Right lobe of liver (tissue), 6 donors: ENCODE data around the gene WDR77. TPM values are rescaled to one million over a fixed set of nuclear protein-coding genes. Genes with fewer than 3 reads are reported as not detected.

Source experiments
- ATAC-seq, 4 donors: fragments of 200-7000 bp; cut with Tn5 transposase; one replicate each; pipeline ENCODE4 v1.9.1; 2020; ENCODE audit warnings: mild to moderate bottlenecking in 4 of 4, moderate library complexity in 4 of 4
- DNase-seq, 3 donors: peaks; one replicate each; pipeline ENCODE4 v3.0.0-alpha.2; 2020
- H3K27ac ChIP-seq, 3 donors: fragments of 200-600 bp; one replicate each; pipeline ENCODE4 v1.8.0; 2022
- H3K27me3 ChIP-seq, 2 donors: fragments of 200-600 bp; one replicate each; pipeline ENCODE4 v1.8.0; 2022
- H3K36me3 ChIP-seq, 4 donors: fragments of 200-600 bp; sonication (generic) in 1 of 4; one replicate each; pipeline versions ENCODE4 v1.5.1 to v1.8.0; 2017 to 2022; ENCODE audit warnings: control low read depth in 1 of 4
- H3K4me1 ChIP-seq, 4 donors: fragments of 200-600 bp; sonication (generic) in 1 of 4; one replicate each; pipeline versions ENCODE4 v1.5.1 to v1.8.0; 2017 to 2022; ENCODE audit warnings: control low read depth in 1 of 4
- H3K4me3 ChIP-seq, 3 donors: fragments of 200-600 bp; one replicate each; pipeline ENCODE4 v1.8.0; 2022
- H3K9me3 ChIP-seq, 4 donors: fragments of 200-600 bp; sonication (generic) in 1 of 4; one replicate each; pipeline versions ENCODE4 v1.5.1 to v1.8.0; 2017 to 2022; ENCODE audit warnings: control low read depth in 1 of 4
- CTCF ChIP-seq, 4 donors: fragments of 200-600 bp in 3 of 4; fragments of 450-650 bp in 1 of 4; IDR thresholded peaks; one replicate each; pipeline versions ENCODE4 v1.5.1 to v1.8.0; 2016 to 2022; ENCODE audit warnings: antibody characterized with exemption in 4 of 4, mild to moderate bottlenecking in 2 of 4
- POLR2A ChIP-seq: fragments of 450-650 bp; IDR thresholded peaks from one replicate; pipeline ENCODE4 v1.6.1; 2017; ENCODE audit warnings: antibody characterized with exemption, mild to moderate bottlenecking
- WGBS: methylation state at CpG from one replicate; pipeline ENCODE4 v1.1.6; 2018; ENCODE audit warnings: low coverage, low lambda C conversion rate; ENCODE audit not compliant: insufficient coverage; ENCODE audit errors: missing lambda C conversion rate; 5-methylcytosine and 5-hydroxymethylcytosine counted together
- intact Hi-C, 2 donors: fragments of 100-400 bp; cut with DNase I; formaldehyde crosslinking; loops; one replicate each; pipeline versions ENCODE4 v1.11.2 to v1.14.1; 2022
- total RNA-seq, 6 experiments: library from RNA; depleted of rRNA in 2 of 6; stranded (reverse); fragments of >200 nt in 2 of 6; fragmentation: NEBNext Ultra II Directional in 3 of 6; extraction: Animal tissue kit (Norgen Biotek cat#: 25700) in 3 of 6; gene quantifications; one replicate each; pipeline versions ENCODE4 v1.1.0 to v1.2.4, GENCODE V29; 2016 to 2023
- donor health status: DM: no; HTN: yes; CAD: no.
- donor health status: DM: no; HTN: no; CAD: no.
- donor health status: DM: no; HTN: no; CAD: no.
- donor health status: DM: no; HTN: yes; CAD: no.
- donor health status: DM: no; HTN: yes; CAD: no.

WDR77 gene
- total RNA-seq, 6 experiments from 2014 or later = 11.4 to 27.3 (median 14.0) TPM

- Histone ChIP-seq H3K4me3 (no peak overlapping the region), H3K4me1 (no peaks in the 10 kb centered on the region), H3K36me3 (no peaks in the 10 kb centered on the region), H3K9me3 (no peaks in the 10 kb centered on the region), H3K27me3 (no peaks in the 10 kb centered on the region), H3K27ac (no peak overlapping the region)
- TF ChIP-seq CTCF (IDR thresholded peaks at IDR 0.05) = no peak
- no peak for TF ChIP-seq POLR2A
- 38% methylated on average over 1 of the region's 1 CpG for WGBS
- intact Hi-C loops = no loop called here
- DNase-seq (no peak), ATAC-seq (peak in 1 of 4 donors; percentile 7)
These were observed 31.6 kb upstream of the WDR77 start for GRCh38 chr1:111480674-111481073.

- TF ChIP-seq POLR2A (no peak), CTCF (IDR thresholded peaks at IDR 0.05) (no peak)
- no peak overlapping the region for H3K4me3 ChIP-seq
- no peaks in the 10 kb centered on the region for H3K4me1 ChIP-seq
- ATAC-seq = peak in 2 of 4 donors; percentile 22 to 41
- intact Hi-C loops = no loop called here
- no peaks in the 10 kb centered on the region for H3K9me3 ChIP-seq
- DNase-seq = no peak
- 71% methylated on average over 2 of the region's 2 CpGs for WGBS
- no peaks in the 10 kb centered on the region for H3K27me3 ChIP-seq
- peak overlapping the region in 1 of 3 donors; percentile 24 for H3K27ac ChIP-seq
- H3K36me3 ChIP-seq = peaks cover 0 to 2% (median 0%) of the 10 kb centered on the region in 4 donors
These were observed 27.8 kb upstream of the WDR77 start for GRCh38 chr1:111476761-111477309.

GRCh38 chr1:111476214-111476613 lies 27.2 kb upstream of the WDR77 start:
- intact Hi-C loops = no loop called here
- Histone ChIP-seq H3K4me1 (no peaks in the 10 kb centered on the region), H3K27me3 (no peaks in the 10 kb centered on the region), H3K9me3 (no peaks in the 10 kb centered on the region), H3K36me3 (peaks cover 0 to 2% (median 0%) of the 10 kb centered on the region in 4 donors), H3K4me3 (no peak overlapping the region), H3K27ac (peak overlapping the region in 1 of 3 donors; percentile 24)
- no peak for ATAC-seq
- TF ChIP-seq CTCF (IDR thresholded peaks at IDR 0.05) (no peak), POLR2A (no peak)
- no peak for DNase-seq

- H3K9me3 ChIP-seq = no peaks in the 10 kb centered on the region
- peak overlapping the region in 1 of 3 donors; percentile 3 for H3K4me3 ChIP-seq
- ATAC-seq (peak in 1 of 4 donors; percentile 19), DNase-seq (no peak)
- no peaks in the 10 kb centered on the region for H3K27me3 ChIP-seq
- no peak for TF ChIP-seq CTCF (IDR thresholded peaks at IDR 0.05)
- TF ChIP-seq POLR2A = no peak
- H3K27ac ChIP-seq = no peak overlapping the region
- WGBS = 77% methylated on average over 4 of the region's 5 CpGs
- peaks cover 0 to 2% (median 0%) of the 10 kb centered on the region in 4 donors for H3K36me3 ChIP-seq
- no peaks in the 10 kb centered on the region for H3K4me1 ChIP-seq
- intact Hi-C loops = no loop called here
These were observed 26.6 kb upstream of the WDR77 start for GRCh38 chr1:111475701-111476100.
